ENCODE measurements around the gene HOXA11.

Gene HOXA11

GRCh38 chr7:27205325-27206280 is 20.6 kb upstream of the HOXA11 start:
- no peak for DNase-seq

GRCh38 chr7:27204851-27205322 is 19.9 kb upstream of the HOXA11 start:
- no peak for DNase-seq

DNA sequence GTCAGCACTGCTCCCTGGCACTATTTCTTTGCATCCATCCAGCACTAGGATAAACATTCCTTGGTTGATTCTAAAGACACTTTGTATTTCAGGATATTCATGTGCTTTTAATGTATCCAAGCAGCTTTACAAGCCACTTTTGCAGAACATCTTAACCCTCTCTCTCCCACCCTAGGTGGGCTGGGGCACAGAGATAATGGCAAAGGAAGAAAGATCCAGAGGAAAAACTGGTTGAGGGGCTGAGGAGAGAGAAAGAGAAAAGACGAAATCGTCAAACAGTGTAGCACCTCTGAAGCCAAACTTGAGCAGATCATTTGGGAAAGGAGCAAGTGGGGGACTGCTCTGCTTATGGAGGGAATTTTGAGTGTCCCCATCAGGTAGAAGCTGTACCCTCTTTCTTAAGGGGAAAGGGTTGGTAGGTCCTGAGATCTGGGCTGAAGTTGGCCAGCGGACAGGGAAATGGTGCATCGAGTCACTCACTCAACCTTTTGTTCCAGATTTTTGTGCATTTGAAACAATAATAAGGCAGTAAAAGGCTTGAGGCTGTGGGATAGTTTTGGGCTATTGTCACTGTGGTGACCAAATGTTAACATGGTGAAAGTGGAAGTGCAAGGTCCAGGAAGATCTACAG is 19.0 kb upstream of the HOXA11 start:
- no peak for DNase-seq

GRCh38 chr7:27203365-27203953 is 18.4 kb upstream of the HOXA11 start:
- DNase-seq: no peak

- no peak for DNase-seq
Measured at GRCh38 chr7:27202862-27203134, 17.8 kb upstream of the HOXA11 start.

GRCh38 chr7:27202018-27202861 is 17.2 kb upstream of the HOXA11 start:
- DNase-seq: no peak

- no peak for DNase-seq
Measured at GRCh38 chr7:27201580-27202017, 16.6 kb upstream of the HOXA11 start.

- no peak for DNase-seq
Measured at GRCh38 chr7:27200761-27201579, 15.9 kb upstream of the HOXA11 start.

DNA sequence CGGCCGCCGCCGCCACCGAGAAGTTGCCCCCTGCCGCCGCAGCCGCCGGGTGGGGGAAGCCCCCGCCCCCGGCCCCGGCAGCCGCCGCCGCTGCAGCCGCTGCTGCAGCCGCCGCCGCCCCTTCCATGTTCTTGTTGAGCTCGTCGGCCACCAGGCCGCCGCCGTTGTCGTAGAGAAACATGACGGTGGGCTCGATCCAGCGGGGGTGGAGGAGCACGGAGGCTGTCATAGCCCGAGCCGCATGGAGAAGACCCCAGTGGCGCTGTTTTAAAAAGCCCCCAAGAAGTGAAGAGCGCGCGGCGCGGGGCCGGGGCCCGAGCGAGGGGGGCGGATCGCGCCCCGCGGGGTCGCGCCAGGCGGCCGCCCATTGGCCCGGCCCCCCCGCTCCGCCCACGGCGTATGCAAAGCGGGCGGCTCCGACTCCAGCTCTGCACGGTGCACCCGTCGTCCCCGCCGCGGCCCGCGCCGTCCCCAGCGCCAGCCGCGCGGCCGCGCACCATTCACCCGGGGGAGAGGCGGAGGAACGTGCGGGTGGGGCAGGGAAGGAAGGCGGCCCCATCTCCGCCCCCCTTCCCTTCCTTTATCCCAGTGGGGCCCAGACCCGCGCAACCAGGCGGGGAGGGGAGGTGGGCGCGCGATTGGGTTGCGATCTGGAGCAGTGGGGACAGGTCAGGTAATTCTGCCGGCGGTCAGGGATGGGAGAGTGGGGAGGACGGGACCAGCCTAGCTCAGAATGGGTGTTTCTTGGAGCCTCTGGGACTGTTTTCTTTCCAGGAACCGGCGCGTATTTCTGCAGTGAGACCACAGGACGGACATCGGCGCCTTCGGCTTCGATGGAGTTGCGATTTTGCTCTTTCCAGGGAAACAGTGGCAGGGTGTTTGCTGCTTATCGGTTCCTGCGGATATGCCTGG is 15.1 kb upstream of the HOXA11 start, which contains the start of gene HOXA13:
Gene HOXA13, minus strand, starts transcription at position 243 of the 912 bp plus-strand sequence. Its CDS starts 14 bp downstream, at position 229.
- DNase-seq: peak; percentile 48

- no peak for DNase-seq
Measured at GRCh38 chr7:27198871-27199801, 14.1 kb upstream of the HOXA11 start.

DNA sequence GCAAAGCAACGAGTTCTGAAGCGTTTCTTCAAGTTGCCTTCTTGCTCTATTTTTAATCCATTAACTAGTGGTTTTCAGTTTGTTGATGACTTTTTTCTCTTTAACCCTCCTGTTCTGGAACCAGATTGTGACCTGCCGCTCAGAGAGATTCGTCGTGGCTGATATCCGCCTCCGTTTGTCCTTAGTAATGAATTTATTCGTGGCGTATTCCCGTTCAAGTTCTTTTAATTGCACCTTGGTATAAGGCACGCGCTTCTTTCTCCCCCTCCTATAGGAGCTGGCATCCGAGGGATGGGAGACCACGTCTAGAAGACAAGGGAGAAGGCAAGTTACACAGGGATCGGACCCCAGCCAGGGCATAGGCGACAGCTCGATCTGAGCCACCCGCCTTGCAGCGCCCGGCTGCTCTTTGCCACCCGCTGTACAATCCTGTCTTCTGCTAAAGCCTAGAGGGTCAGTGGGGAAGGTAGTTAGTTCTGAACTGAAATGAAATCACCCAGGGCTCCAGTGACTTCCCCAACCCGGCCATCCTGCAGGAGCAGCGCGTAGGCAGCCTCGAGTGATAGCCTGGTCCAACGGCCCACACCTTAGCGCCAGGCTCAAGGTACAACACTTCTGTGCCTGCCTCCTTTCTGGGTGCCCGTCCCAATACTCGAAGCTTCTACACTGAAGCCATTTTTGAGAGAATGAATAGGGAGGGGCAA is 13.3 kb upstream of the HOXA11 start:
- DNase-seq: no peak

DNA sequence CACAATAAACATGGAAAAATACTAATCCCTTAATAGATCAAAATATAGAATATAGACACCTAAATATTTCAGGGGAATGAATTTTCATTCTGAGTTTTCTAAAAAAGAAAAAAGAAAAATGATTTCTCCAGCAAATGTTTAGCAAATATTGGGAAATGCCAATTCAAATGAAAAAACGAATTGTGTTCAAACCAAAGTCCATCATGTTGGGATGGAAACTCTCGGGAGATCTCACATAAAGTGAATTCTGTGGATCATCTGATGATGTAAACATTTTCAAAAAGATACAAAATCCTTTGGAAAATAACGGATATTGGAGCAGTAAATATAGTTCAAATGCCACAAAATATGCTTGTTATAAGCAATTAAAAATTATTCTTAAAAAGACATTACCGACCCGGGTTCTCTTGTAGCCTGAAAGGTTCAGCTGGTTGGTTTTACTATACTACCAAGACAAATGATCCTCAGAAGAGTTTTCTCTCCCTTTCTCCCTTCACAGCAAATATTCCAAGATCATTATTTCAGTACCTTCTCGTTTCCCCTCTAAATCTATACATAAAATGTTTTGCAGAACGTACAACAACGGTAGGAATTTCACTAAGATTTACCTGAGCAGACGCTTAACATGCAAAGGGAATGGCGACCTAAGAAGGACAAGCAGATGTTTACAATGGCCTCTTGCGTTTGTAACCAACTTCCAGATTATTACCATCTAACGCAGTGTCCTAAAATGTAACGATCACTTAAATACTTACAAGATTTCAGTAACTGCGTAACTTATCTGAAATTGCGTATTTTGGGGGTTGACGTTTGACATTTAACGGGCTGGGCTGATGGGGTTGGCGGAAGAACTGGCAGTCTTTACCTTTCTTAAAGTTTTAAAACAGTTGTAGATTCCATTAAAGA is 12.4 kb upstream of the HOXA11 start:
- no peak for DNase-seq

DNA sequence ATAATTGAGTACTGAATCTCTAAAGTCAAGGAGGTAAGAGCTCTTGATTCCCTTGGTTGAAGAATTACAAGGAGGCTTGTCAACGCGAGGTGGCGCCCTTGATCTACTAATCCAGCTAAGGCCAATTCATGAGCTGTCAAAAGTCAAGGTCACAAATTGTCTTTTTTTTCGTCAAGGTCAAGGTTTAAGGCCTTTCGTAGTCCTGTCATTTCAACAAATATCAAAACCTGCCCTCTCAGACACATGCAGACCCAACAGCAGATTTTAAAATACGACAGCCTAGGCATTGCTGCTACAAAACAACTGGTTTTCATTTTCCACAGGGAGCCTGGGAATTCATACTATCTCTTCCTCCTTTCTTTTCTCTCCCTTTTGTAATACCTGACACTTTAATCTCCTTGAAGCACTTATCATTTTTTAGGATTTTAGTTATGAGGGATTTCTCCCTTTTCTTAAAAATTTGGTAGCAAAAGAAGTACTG is 11.3 kb upstream of the HOXA11 start:
- DNase-seq: peak; percentile 88

DNA sequence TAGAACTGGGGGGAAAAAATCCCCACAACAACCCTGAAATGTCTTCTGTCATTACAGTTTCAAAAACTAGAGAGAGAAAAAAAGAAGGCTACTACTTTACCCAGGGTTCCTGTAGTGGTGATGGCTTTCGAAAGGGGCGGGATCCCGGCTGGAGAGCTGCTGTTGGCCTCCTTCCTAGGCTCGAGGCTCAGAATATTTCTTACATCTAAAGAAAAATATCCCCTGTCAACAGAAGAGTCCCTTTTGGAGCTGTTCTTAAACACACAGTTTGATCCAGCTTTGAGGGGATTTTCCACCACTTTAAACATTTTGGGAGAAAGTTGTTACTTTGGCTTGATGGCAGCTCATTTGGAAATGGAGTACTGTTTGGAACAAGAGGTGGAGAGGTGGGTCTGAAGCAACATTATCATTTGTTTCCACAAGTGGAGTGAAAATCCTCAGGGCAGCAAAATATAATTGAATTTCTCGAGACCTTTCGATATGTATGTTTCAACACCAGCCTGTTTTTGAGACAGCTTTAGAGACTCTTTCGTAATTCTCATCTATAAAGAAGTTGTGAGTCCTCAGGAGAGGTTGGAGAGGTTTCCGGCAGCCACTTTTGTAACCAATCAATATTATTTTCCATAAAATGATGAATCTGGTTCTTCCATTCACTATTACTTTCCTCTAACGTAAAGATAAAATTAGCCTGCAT is 9.8 kb upstream of the HOXA11 start:
- DNase-seq: no peak

DNA sequence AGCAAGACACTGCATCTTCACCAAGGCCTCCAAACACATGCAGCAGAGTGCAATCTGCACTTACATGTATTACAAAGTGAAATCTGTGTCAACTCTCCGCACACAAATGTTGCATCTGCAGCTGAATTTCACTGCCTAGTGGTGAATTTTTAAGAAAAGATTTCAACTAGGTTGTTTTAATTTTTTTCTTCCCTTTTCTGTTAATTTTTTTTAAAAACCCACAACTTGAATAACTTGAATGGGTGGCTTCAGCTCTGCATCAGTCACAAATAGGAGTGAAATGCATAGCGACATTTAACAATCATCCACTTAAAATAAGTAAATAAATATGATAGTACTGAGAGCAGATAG is 8.9 kb upstream of the HOXA11 start:
- no peak for DNase-seq

DNA sequence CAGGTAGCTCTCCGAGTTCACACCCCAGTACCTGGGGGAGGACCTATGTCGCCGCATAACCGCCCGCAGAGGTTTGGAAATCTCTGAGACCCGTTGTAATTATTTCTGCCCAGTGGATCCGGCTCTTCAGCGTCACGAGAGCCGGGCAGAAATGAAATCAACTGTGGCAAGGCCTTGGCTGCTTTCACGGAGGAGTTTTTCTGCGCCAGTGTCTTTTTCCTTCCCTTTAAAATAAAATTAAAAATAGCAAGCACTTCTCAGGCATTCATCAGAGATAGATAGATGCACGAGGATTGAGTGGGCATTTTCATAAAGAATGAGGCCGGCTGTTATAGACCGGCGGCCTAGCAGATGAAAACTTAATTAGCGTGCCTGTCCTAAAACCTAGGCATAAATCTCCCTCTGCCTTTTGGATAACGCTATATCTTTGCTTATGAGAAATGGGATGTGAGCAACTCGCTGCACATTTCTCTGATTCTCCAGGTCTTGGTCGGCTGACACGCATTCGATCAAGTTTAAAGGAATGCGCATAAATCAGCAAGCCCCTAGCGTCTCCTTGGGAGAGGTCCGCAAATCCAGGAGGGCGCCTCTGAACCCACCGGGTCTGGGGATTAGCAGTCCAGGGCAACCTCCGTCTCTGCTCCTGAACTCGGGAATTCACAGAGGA is 8.4 kb upstream of the HOXA11 start:
- no peak for DNase-seq
